ENCODE results near the gene RANBP17.
"Not testable (repeated sequence)": the region's sequence is repeated elsewhere in the genome, so short reads cannot be mapped to it uniquely, and the experiment has no call there.

RANBP17 gene

DNA sequence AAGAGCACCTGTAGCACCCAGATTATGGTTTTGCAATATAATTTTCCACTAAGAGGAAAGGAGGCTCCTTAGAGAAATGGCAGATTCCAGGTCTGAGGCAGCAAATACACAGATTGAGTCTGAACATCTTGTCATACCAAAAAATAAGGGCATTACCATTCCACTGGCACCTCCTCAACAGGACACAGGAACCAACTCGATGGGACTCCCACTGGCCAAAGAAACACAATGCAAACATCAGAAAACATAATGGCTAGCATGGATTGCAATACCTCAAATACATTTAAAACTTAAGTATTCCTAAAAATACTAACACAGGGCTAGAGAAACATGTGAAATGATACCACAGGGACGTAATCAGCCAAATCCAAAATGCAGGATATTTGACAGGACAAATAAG, 12.4 kb upstream of the RANBP17 start:
- H3K9ac ChIP-seq (ENCODE audit: low read depth, low read length) = no peak overlapping the region
- H3K9me3 ChIP-seq (ENCODE audit: control insufficient read depth, insufficient read depth, low read length) = no peaks in the 10 kb centered on the region
- no peaks in the 10 kb centered on the region for H3K4me1 ChIP-seq (ENCODE audit: insufficient read depth, low read length)
- no peaks in the 10 kb centered on the region for H3K36me3 ChIP-seq (ENCODE audit: insufficient read depth, low read length)

DNA sequence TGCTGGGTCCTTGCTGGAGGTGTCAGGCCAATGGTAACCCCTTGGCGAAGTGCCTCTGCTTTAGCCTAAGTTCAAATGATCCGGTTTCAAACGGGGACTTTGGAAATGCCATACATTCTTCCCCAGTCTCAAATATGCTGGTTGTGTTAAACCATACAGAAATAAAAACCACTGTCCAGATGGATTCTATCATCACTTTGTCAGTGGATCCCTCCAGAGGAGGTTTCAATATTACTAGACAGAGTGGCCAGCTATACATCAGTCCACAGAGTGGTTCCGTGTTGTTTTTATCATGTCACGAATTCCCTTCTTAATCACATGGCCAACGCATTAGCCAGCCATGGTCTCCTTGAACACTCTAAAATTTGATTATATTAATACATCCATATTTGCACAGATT, 7.3 kb upstream of the RANBP17 start:
- H3K9ac ChIP-seq (ENCODE audit: low read depth, low read length) = no peak overlapping the region
- H3K36me3 ChIP-seq (ENCODE audit: insufficient read depth, low read length) = no peaks in the 10 kb centered on the region
- H3K9me3 ChIP-seq (ENCODE audit: control insufficient read depth, insufficient read depth, low read length) = no peaks in the 10 kb centered on the region
- H3K4me1 ChIP-seq (ENCODE audit: insufficient read depth, low read length) = no peaks in the 10 kb centered on the region

DNA sequence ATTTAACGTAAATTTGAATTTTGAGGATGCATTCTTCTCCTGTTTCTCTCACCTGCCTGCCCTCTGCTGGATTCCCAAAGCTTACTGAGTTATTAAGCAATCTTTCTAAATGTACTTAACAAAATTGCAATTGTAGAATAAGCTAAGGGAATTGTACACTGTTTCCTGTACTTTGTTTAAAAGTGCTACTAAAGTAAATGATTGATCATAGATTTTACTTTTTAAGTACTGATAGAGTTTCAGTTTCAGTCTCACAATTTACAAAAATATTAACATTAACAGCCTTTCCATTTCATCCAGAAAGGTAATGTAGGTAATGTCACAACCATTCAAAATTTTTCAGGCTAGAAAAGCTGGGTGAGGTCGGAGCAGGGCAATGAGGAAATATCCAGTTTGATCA, 4.8 kb upstream of the RANBP17 start:
- no peak overlapping the region for H3K9ac ChIP-seq (ENCODE audit: low read depth, low read length)
- no peaks in the 10 kb centered on the region for H3K4me1 ChIP-seq (ENCODE audit: insufficient read depth, low read length)
- no peaks in the 10 kb centered on the region for H3K36me3 ChIP-seq (ENCODE audit: insufficient read depth, low read length)
- H3K9me3 ChIP-seq (ENCODE audit: control insufficient read depth, insufficient read depth, low read length) = peaks cover 6% of the 10 kb centered on the region

DNA sequence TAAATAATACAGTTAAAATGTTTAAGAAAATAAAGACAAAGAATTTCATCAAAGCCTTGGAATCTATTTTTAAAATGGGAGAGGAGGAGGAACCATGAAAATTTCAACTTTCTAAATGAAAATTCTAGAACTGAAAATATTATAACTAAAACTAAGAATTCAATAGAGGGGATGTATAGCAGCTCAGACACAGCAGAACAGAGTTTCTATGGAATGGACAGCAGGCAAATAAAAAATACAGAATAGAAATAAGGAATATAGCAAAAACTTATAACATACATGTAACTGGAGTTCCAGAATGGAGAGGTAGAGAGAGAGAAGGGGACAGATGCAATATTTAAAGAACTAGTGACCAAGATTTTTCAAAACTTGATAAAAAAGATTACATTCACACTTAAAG, 1.4 kb upstream of the RANBP17 start:
- H3K4me1 ChIP-seq (ENCODE audit: insufficient read depth, low read length) = no peaks in the 10 kb centered on the region
- peaks cover 6% of the 10 kb centered on the region for H3K9me3 ChIP-seq (ENCODE audit: control insufficient read depth, insufficient read depth, low read length)
- no peaks in the 10 kb centered on the region for H3K36me3 ChIP-seq (ENCODE audit: insufficient read depth, low read length)
- H3K9ac ChIP-seq (ENCODE audit: low read depth, low read length) = no peak overlapping the region

DNA sequence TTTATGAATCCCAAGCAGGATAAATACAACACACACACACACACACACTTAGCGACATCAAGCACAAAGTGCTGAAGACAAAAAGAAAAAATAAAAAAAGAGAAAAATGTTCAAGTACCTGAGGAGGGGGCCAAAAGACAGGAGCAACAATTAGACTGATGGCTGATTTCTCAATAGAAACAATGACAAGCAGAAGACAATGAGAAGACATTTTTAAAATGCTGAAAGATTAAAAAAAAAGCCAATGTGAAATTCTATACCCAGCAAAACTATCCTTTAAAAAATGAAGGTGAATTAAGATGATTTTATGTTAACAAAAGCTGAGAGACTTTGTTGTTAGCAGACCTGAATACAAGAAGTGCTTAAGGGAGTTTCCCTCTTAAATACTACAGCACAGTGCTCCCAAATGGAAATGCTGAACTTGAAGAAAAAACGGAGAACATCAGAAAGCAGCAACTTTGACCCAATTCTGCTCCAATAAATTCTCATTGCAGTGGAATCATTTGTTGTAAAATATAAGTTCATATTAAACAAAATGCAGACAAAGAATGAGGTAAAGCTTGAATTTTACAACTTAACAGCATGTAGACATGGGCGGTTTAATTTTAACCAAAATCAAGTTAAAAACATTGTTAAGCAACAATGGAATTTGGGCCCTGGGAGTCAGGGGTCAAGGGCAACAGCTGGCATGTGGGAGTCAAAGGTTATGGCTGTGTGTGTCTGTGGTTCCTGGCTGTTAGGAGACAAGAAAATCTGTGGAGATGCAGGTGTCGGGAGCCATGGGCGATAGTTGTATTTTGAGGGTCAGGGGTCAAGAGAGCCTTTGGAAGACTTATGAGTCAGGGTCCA, 776 bp upstream of the RANBP17 start:
- Histone ChIP-seq H3K36me3 (ENCODE audit: insufficient read depth, low read length) (no peaks in the 10 kb centered on the region), H3K4me1 (ENCODE audit: insufficient read depth, low read length) (no peaks in the 10 kb centered on the region), H3K9me3 (ENCODE audit: control insufficient read depth, insufficient read depth, low read length) (peaks cover 6% of the 10 kb centered on the region), H3K9ac (ENCODE audit: low read depth, low read length) (peak overlapping the region; percentile 59; the same call in 1 of the 2 replicates)

DNA sequence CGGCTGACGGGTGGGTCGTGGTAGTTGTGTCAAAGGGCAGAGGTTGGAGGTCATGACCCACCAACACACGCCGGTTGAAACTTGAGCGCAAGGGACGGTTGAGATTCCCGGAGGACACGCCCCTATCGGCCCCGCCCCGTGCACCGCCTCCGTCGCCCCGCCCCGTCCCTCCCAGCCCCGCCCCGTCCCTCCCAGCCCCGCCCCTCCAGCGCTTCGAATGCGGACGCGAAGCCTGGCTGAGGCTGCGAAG, 226 bp upstream of the RANBP17 start:
- H3K9ac ChIP-seq (ENCODE audit: low read depth, low read length) = peak overlapping the region; percentile 59; the same call in 1 of the 2 replicates

DNA sequence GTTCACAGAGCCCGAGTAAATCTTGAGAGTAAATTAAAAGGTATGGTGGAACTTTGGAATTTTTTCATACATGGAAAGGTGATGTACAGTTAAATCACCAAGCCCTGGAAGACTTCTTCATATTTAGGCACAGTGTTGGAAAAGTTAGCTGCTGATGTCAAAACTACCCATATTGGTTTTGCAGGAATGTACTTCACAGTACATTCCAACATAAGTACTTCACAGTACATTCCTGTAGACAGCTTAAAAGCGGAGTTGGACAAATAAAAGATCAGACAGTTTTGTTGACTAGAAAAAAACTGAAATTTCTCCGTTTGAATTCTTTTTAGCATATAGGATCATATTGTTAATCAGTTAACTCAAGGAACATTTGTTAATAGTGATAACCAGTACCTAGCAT, 1.8 kb downstream of the RANBP17 start:
- Histone ChIP-seq H3K9me3 (ENCODE audit: control insufficient read depth, insufficient read depth, low read length) (peaks cover 6% of the 10 kb centered on the region), H3K4me1 (ENCODE audit: insufficient read depth, low read length) (no peaks in the 10 kb centered on the region), H3K36me3 (ENCODE audit: insufficient read depth, low read length) (no peaks in the 10 kb centered on the region), H3K9ac (ENCODE audit: low read depth, low read length) (no peak overlapping the region)

More for the DNA sequence above, 226 bp upstream of the RANBP17 start:
- peaks cover 6% of the 10 kb centered on the region for H3K9me3 ChIP-seq (ENCODE audit: control insufficient read depth, insufficient read depth, low read length)
- no peaks in the 10 kb centered on the region for H3K4me1 ChIP-seq (ENCODE audit: insufficient read depth, low read length)
- no peaks in the 10 kb centered on the region for H3K36me3 ChIP-seq (ENCODE audit: insufficient read depth, low read length)

DNA sequence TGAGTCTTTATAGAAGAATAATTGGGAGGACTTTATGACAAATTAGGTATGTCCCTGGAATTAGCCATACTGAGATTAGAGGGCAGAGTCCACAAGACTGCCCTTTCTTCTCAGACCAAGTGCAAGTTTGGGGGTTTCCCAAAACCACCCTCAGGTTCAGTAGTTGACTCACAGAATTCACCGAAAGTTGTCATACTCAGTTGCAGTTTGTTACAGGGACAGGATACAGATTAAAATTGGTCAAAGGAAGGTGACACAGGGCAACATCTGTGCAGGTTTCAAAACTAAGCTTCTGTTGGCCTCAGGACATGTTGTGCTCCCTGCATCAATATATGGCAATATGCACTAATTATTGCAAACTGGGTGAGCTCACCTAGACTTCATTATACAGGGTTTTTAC, 3.8 kb downstream of the RANBP17 start:
- Histone ChIP-seq H3K9ac (ENCODE audit: low read depth, low read length) (no peak overlapping the region), H3K36me3 (ENCODE audit: insufficient read depth, low read length) (no peaks in the 10 kb centered on the region), H3K4me1 (ENCODE audit: insufficient read depth, low read length) (no peaks in the 10 kb centered on the region), H3K9me3 (ENCODE audit: control insufficient read depth, insufficient read depth, low read length) (peaks cover 6% of the 10 kb centered on the region)

DNA sequence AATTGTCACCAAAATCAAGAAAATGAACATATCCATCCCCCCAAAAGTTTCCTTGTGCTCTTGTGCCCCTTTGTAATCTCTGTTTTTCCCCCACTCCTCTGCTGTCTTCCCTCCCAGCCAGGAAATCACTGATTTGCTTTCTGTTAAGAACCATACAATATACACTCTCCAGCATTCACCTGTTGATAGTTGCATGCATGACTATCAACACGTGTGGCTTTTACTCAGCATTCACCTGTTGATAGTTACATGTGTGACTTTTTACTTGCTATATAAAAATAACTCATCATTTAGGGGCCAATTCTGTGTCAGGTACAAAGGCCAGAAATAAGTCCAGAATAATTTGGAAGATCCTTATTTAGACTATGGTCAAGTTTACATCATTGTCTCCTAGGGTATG, 6.0 kb downstream of the RANBP17 start:
- no peaks in the 10 kb centered on the region for H3K36me3 ChIP-seq (ENCODE audit: insufficient read depth, low read length)
- no peak overlapping the region for H3K9ac ChIP-seq (ENCODE audit: low read depth, low read length)
- no peaks in the 10 kb centered on the region for H3K9me3 ChIP-seq (ENCODE audit: control insufficient read depth, insufficient read depth, low read length)
- H3K4me1 ChIP-seq (ENCODE audit: insufficient read depth, low read length) = no peaks in the 10 kb centered on the region

DNA sequence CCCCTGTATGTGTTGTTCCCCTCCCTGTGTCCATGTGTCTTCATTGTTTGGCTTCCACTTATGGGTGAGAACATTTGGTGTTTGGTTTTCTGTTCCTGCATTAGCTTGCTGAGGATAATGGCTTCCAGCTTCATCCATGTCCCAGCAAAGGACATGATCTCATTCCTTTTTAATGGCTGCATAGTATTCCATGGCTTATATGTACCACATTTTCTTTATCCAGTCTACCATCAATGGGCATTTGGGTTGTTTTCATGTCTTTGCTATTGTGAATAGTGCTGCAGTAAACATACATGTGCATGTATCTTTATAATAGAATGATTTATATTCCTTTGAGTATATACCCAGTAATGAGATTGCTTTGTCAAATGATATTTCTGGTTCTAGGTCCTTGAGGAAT, 8.6 kb downstream of the RANBP17 start:
- H3K4me1 ChIP-seq (ENCODE audit: insufficient read depth, low read length); H3K9me3 ChIP-seq (ENCODE audit: control insufficient read depth, insufficient read depth, low read length); H3K9ac ChIP-seq (ENCODE audit: low read depth, low read length); H3K36me3 ChIP-seq (ENCODE audit: insufficient read depth, low read length): not testable (repeated sequence)

DNA sequence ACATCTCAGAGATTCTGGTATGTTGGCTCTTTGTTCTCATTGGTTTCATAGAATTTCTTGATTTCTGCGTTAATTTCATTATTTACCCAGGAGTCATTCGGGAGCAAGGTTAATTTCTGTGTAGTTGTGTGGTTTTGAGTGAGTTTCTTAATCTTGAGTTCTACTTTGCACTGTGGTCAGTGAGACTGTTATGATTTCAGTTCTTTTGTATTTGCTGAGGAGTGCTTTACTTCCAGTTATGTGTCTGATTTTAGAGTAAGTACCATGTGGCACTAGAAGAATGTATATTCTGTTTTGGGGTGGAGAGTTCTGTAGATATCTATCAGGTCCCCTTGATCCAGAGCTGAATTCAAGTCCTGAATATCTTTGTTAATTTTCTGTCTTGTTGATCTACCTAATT, 12.2 kb downstream of the RANBP17 start:
- Histone ChIP-seq H3K4me1 (ENCODE audit: insufficient read depth, low read length) (no peaks in the 10 kb centered on the region), H3K9ac (ENCODE audit: low read depth, low read length) (no peak overlapping the region), H3K9me3 (ENCODE audit: control insufficient read depth, insufficient read depth, low read length) (no peaks in the 10 kb centered on the region), H3K36me3 (ENCODE audit: insufficient read depth, low read length) (no peaks in the 10 kb centered on the region)

DNA sequence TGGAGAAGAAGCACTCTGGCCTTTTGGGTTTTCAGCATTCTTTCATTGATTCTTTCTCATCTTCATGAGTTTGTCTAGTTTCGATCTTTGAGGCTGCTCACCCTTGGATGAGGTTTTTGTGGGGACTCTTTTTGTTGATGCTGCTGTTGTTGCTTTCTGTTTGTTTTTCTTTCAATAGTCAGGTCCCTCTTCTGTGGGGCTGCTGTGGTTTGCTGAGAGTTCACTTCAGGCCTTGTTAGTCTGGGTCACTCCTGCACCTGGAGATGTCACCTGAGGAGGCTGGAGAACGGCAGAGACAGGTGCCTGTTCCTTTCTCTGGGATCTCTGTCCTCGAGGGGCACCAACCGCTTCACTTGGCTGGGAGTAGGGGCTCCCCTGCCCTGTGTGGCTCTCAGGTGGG, 14.0 kb downstream of the RANBP17 start:
- H3K9ac ChIP-seq (ENCODE audit: low read depth, low read length) = no peak overlapping the region
- H3K4me1 ChIP-seq (ENCODE audit: insufficient read depth, low read length) = no peaks in the 10 kb centered on the region
- no peaks in the 10 kb centered on the region for H3K36me3 ChIP-seq (ENCODE audit: insufficient read depth, low read length)
- H3K9me3 ChIP-seq (ENCODE audit: control insufficient read depth, insufficient read depth, low read length) = no peaks in the 10 kb centered on the region

DNA sequence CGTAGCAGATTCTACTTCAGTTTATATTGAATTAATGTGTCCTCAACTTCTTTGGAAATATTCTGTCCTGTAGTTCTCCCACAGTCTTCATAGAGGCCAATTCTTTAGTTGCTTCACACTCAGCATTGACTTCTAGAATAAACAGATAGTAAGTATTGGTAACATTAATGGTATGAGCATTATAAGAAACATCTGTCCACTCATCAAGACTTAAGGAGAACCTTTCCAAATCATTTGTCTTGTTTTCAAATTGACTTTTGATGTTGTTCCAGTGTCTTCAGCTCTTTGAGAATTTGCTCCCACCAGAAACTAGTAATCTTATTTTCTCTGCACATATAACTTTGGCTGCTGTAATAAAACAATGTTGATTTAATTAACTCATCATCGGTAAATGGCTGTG, 18.3 kb downstream of the RANBP17 start:
- Histone ChIP-seq H3K9ac (ENCODE audit: low read depth, low read length) (no peak overlapping the region), H3K36me3 (ENCODE audit: insufficient read depth, low read length) (no peaks in the 10 kb centered on the region), H3K4me1 (ENCODE audit: insufficient read depth, low read length) (no peaks in the 10 kb centered on the region), H3K9me3 (ENCODE audit: control insufficient read depth, insufficient read depth, low read length) (no peaks in the 10 kb centered on the region)

DNA sequence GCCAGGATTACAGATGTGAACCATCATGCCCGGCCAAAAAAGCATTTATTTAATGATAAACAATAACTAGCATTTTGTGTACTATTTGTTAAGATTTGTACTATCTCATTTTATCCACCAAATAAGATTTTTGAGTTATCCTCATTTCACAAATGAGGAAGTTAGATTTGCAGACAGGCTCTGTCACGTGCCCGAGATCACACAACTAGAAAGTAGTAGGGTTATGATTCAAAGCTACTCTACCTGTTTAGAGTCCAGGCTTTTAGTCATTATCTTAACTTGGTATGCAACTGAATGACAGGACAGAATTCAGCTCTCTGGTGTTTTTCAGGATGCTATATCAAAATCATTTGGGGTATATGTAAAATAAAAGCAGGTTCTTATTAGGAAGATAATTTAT, 20.5 kb downstream of the RANBP17 start:
- Histone ChIP-seq H3K4me1 (ENCODE audit: insufficient read depth, low read length) (no peaks in the 10 kb centered on the region), H3K9ac (ENCODE audit: low read depth, low read length) (no peak overlapping the region), H3K36me3 (ENCODE audit: insufficient read depth, low read length) (no peaks in the 10 kb centered on the region), H3K9me3 (ENCODE audit: control insufficient read depth, insufficient read depth, low read length) (no peaks in the 10 kb centered on the region)

DNA sequence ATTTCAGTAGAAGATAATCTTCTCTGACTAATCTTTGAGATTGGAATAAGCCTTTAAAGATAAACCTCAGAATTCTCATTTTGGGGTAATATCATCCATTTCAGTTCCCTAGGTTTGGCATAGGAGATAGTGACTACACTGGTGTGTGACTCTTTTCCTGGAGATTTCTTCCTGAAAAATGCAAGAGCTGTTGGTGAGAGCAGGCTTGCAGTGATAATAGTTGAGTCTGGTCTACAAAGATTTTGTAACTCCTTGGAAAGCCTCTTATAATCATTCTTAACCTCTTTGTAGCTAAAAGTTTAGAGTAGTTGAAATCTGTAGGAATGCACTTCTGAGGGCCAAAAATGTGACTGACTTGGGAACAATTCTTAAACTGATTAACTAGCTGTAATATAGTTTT, 23.4 kb downstream of the RANBP17 start:
- no peaks in the 10 kb centered on the region for H3K9me3 ChIP-seq (ENCODE audit: control insufficient read depth, insufficient read depth, low read length)
- H3K4me1 ChIP-seq (ENCODE audit: insufficient read depth, low read length) = no peaks in the 10 kb centered on the region
- no peaks in the 10 kb centered on the region for H3K36me3 ChIP-seq (ENCODE audit: insufficient read depth, low read length)

DNA sequence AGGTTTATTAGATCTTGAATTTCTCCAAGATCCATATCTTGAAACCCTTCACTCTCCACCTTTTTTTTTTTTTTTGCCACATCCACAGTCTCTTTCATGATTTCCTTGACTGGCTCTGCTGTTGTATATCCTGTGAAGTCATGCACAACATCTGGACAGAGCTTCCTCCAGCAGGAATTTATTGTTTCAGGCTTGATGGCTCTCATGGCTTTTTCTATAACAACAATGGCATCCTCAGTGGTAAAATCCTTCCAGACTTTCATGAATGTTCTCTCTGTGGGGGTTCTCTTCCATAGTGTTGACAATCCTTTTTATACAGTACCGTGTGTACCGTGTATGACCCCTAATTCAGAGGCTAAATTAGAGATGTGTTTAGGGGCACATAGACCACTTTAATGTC, 24.0 kb downstream of the RANBP17 start:
- Histone ChIP-seq H3K9me3 (ENCODE audit: control insufficient read depth, insufficient read depth, low read length) (no peaks in the 10 kb centered on the region), H3K9ac (ENCODE audit: low read depth, low read length) (no peak overlapping the region), H3K36me3 (ENCODE audit: insufficient read depth, low read length) (no peaks in the 10 kb centered on the region), H3K4me1 (ENCODE audit: insufficient read depth, low read length) (no peaks in the 10 kb centered on the region)

More for the DNA sequence above, 23.4 kb downstream of the RANBP17 start:
- H3K9ac ChIP-seq (ENCODE audit: low read depth, low read length) = no peak overlapping the region
